NCI-H2107 (cell line): ENCODE measurements around the gene OPRL1.

Experiments used
- DNase-seq: peaks from one replicate; lab custom pipeline; 2025; lab: John Stamatoyannopoulos, UW

Gene OPRL1

DNA sequence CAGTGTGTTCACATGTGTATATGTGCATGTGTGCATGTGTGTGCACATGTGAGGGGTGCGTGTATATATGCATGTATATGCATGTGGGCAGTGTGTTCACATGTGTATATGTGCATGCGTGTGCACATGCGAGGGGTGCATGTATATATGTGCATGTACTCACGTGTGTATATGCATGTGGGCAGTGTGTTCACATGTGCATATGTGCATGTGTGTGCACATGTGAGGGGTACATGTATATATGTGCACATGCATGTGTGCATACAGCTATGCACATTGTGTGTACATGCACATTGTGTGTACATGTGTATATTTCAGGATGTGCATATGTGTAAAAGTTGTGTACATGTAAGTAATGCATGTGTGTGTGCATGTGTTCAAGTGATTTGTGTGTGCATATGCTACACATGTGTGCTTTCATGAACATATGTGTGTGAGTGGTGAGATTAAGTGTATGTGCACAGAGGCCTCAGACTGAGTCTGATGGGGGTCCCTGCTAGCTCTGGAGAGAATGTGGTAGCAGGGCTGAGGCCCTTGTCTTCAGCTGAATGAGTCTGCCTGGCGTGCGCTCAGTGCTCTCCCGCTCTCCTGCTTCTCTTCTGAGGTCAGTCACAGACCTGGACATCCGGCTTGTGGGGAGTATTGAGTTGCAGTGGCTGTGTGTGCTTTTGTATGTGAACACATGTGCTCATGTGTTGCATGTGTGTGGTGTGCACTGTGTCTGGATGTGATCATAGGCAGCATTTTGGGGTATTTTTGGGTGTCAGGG lies 64.4 kb downstream of the OPRL1 start:
- no peak for DNase-seq

DNA sequence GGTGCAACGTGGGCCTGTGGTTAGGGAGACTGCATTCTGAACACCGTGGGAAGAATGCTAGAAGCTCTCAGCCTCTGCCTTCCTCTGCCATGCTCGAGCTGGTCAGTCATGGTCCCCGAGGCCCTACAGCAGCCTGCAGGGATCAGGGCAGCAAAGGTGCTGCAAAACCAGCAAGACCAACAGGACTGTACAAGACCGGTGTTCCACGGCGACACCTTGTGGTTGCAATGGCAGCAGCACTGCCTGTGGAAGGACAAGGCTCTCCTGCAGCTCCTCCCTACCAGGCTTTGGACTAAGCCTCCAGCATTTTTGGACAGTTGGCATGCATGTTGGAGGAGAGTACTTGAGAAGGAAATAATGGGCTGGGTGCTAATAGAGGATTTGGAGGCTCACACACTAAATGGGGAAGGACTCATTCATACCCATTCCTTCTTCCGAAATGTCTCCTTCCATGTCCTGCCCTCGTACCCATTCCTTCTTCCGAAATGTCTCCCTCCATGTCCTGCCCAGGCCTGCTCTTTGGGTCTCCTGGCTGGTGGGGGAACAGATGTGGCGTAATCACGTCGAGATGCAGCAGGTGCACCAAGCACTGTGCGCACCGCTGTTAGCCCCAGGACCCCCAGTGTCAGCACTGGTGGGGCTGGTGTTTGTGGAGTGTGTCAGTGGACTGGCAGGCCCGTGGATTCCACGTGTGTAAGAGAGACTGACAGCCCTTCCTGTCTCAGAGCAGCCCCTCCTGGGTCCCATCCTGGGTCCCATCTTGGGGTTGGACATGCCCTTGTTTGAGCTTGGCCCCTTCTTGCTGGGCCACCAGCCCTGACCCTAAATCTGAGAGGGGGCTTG lies 65.8 kb downstream of the OPRL1 start:
- DNase-seq = no peak

DNA sequence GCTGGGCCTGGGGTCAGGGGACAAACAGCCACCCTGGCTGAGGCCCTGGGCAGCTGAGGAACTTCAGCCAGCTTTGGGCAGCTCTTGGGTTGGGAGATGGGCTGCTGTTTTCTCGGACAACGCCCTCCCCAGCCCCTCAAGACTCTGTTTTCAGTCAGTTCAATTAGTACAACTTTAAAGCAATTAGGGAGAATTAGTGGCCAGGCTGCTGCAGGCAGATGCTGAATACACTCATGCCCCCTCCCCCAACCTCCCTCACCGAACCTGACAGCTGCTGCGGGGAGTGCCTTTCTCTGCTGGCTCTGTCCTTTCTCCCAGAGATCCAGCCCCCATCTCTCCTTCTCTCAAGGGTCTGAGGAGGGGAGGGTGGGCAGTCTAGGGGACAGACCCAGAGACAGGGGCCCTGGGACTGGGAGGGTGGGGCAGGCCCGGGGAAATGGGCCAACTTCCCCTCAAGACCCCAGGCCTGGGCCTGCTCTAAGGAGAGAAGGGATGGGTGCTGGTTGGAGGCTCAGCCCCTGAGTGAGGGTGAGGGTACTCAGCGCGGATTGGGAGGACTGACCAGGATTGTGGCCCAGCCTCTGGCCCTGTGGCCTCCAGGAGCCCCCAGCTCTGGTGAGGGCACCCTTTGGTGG lies 66.5 kb downstream of the OPRL1 start:
- no peak for DNase-seq

DNA sequence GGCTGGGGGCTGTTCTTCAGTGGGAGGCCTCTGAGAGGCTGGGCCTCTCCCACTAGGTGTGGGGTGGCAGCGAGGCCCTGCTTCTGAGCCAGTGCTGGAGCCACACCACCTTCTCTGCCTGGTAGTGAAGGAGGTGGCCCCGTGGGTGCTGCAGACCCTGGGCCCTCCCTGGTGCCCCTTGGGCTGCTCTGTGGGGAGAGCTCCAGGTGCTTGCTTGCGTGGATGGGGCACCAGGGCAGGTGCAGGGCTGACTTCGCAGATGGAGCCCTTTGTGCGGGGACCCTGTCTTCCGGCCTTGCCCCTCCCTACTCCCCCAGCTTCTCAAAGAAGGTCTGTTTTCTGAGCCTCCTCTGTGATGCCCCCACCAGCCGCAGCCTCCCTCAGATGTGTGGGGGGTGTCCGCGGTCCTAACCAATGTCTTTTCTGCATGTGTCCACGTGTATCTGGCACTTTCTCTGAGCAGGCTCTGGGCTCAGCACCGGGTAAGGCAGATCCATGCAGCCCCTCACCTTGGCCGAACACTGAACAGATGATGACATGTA lies 67.1 kb downstream of the OPRL1 start:
- DNase-seq = no peak

DNA sequence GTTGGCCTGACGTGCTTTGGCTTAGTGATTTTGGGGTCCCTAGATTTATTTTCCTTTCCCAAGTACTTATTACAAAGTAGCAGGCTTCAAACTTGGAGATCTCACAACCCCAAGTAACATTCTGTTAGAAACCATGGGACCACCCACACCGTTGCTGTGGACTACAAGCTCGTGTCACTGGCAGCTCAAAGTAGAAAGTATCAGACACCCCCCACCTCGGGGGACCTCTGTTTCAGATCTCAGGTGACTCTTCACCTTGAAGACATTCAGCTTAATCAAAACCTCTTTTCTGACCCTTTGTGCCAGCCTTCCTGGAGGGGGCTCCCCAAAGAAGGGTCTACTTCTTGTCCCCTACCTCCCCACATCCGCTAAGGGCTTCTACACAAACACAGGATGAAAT lies 68.7 kb downstream of the OPRL1 start:
- DNase-seq = no peak

DNA sequence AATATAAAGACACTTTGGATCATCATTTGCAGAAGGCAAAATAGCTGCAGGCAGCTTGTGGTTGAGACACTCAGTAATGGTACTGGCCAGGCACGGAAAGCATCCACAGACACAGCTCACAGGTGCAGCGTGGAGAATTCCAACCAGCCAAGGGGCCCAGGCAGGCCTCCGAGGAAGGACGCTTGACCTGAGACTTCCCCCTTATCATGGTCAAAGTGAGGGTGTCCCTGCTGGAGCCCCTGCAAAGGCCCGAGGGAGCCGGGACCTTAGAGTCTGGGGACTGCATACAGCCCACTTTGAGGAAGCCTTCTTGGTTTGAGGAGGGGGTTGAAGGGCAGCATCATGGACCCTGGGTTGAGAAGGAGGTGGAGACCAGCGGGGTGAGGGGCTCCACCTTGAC lies 69.3 kb downstream of the OPRL1 start:
- no peak for DNase-seq

DNA sequence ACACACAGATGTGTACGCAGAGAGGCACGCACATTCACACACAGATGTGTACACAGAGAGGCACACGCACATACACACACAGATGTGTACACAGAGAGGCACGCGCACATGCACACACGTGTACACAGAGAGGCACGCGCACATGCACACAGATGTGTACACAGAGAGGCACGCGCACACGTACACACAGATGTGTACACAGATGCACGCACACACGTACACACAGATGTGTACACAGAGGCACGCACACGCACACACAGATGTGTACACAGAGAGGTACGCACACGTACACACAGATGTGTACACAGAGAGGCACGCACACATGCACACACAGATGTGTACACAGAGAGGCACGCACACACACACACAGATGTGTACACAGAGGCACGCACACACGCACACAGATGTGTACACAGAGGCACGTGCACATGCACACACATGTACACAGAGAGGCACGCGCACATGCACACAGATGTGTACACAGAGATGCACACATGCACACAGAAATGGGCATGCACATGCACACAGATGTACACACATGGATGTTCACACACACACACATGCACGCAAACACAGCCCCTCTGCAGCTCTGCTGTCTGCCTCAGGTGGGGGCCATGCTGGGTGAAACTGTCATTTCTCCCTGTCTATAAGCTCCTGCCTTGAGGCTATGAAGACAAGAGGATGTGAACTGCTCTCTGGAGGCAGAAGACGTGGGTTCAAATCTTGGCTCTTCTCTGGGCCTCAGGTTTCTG lies 70.1 kb downstream of the OPRL1 start:
- DNase-seq = no peak
